Loucy (cell line): Measurements from ENCODE around the gene MLEC.

Experiments used
- EZH2phosphoT487 ChIP-seq: fragments of 200-600 bp; IDR thresholded peaks from 2 replicates; pipeline ENCODE4 v1.6.1; 2018; ENCODE audit warnings: antibody characterized with exemption, mild to moderate bottlenecking, moderate library complexity, borderline replicate concordance
- TF ChIP-seq, protein P1 (sequence below): fragments of 200-600 bp; sonication (generic); conservative IDR thresholded peaks from 2 replicates; pipeline ENCODE4 v1.5.1; 2014; ENCODE audit warnings: mild to moderate bottlenecking, antibody characterized with exemption, low read length

DNA sequence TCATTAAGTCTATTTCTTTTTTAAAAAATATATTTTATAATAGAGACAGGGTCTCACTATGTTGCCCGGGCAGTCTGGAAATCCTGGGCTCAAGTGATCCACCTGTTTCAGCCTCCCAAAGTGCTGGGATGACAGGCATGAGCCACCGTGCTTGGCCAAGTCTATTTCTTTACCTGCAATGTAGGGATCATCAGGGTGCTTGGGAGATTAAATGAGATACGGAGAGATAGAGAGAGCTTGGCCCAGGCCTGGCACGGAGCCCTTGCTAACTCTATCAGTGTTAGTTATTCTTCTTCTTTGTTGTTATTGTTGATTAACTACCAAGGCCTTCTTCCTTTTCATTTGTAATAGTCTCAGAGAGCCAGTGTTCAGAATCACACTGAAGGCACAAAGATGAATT, 43.4 kb upstream of the MLEC start:
- TF ChIP-seq, protein P1, sequence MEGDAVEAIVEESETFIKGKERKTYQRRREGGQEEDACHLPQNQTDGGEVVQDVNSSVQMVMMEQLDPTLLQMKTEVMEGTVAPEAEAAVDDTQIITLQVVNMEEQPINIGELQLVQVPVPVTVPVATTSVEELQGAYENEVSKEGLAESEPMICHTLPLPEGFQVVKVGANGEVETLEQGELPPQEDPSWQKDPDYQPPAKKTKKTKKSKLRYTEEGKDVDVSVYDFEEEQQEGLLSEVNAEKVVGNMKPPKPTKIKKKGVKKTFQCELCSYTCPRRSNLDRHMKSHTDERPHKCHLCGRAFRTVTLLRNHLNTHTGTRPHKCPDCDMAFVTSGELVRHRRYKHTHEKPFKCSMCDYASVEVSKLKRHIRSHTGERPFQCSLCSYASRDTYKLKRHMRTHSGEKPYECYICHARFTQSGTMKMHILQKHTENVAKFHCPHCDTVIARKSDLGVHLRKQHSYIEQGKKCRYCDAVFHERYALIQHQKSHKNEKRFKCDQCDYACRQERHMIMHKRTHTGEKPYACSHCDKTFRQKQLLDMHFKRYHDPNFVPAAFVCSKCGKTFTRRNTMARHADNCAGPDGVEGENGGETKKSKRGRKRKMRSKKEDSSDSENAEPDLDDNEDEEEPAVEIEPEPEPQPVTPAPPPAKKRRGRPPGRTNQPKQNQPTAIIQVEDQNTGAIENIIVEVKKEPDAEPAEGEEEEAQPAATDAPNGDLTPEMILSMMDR, result no peak
- TF ChIP-seq EZH2phosphoT487, result no peak
